Activated effector memory CD4-positive, alpha-beta T cell treated with Interleukin-2 at 50 U/mL for 16 hours (primary cell): ENCODE results near the gene BARHL1.
"Not testable (repeated sequence)": the region's sequence is repeated elsewhere in the genome, so short reads cannot be mapped to it uniquely, and the experiment has no call there.

ENCODE experiments used
- DNase-seq: peaks from one replicate; pipeline ENCODE4 v3.0.0-alpha.2; 2020

Gene BARHL1

DNA sequence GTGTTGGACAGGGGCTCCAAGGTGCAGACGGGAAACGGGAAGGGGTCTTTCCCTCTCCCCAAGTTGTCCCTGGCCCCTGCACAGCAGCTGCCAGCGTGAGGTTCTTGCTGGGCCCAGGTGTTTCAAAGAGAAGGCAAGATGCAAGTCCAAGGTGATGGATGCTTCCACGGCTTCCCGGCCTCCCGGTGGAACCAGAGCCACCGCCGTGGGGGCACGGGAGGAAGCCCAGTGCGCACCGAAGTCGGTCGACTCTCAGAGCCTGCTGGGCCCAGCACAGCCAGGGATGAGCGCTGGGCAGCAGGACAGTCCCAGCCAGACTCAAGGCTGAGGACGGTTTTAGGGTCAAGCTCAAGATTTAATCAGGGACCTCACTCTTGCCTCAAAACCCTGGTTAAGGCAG, 25.2 kb upstream of the BARHL1 start:
- DNase-seq = no peak

DNA sequence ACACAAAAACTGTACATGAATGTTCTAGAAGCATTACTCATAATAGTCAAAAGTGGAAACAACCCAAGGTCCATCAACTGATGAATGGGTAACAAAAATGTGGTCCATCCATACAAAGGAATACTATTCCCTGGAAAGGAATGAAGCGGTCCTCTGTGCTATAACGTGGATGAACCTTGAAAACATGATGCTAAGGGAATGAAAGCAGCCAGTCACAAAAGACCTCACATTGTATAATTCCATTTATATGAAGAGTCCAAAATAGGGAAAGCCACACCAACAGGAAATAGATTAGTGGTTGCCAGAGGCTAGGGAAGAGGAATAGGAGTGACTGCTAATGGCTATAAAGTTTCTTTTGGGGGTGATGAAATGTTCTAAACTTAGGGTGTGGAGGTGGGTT, 22.7 kb upstream of the BARHL1 start:
- DNase-seq = no peak

DNA sequence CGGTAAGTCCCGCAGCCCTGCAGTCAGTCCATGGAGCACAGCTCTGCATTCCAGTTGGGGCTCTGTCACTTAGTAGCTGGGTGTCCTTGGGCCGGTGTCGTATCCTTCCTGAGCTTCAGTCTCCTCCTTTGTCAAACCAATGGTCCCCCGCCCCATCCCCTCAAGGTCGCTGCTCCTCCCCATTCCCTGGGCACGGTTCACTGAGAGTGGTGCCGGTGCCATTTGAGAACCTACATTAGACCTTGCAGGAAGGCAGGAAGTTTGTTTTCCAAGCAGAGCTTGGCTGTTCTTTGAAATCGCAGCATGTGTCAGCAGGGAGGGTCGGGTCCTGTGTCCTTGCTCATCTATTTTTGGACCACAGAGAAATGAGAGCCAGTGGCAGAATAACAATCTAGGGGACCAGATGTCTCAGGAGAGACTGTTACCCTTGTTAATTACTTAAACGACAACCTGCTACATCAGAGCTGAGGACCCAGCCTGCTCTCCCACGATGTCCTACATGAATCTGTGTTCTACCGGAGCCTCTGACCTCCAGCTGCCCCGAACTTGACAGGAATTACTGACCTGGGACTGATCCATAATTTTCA, 21.7 kb upstream of the BARHL1 start:
- no peak for DNase-seq

DNA sequence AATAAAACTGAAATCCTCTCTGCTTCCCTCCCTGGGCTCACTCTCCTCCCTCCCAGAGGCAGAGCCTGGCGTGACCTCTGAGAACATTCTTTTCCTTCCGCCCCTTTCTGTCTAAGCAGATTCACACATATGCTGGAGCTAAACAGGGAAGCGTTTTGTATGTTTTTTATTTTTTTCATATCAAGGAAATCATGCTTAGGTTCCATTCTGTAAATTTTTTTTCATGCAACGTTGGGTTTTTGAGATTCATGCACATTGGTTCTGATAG, 20.2 kb upstream of the BARHL1 start:
- no peak for DNase-seq

DNA sequence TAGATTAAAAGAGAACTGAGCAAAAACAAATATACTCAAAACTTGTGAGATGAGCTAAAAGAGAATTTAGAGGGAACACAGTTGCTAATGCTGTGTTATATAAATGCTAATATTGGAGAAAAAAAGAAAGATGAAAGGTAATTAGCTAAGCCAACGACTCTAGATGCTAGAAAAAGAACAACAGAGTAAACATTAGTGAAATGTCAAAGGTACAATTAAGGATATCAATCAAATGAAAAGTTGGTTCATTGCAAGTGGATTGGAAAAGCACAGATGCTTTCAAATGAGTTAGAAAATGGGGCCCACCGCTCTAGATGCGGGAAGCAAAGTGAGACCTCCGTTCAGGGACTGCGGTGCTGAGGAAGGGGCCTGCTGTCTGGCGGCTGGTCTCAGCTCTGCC, 17.9 kb upstream of the BARHL1 start:
- no peak for DNase-seq

DNA sequence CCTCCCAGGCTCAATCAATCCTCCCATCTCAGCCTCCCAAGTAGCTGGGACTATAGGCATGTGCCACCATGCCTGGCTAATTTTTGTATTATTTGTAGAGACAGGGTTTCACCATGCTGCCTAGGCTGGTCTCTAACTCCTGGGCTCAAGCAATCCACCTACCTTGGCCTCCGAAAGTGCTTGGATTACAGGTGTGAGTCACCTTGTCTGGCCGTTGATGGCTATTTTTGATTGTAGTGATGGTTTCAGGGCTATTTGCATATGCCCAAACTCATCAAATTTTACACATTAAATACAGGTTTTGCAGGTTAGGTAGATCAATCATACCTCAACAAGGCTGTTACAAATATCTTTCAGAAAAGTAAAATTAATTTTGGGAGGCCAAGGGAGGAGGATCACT, 13.6 kb upstream of the BARHL1 start:
- not testable (repeated sequence) for DNase-seq

DNA sequence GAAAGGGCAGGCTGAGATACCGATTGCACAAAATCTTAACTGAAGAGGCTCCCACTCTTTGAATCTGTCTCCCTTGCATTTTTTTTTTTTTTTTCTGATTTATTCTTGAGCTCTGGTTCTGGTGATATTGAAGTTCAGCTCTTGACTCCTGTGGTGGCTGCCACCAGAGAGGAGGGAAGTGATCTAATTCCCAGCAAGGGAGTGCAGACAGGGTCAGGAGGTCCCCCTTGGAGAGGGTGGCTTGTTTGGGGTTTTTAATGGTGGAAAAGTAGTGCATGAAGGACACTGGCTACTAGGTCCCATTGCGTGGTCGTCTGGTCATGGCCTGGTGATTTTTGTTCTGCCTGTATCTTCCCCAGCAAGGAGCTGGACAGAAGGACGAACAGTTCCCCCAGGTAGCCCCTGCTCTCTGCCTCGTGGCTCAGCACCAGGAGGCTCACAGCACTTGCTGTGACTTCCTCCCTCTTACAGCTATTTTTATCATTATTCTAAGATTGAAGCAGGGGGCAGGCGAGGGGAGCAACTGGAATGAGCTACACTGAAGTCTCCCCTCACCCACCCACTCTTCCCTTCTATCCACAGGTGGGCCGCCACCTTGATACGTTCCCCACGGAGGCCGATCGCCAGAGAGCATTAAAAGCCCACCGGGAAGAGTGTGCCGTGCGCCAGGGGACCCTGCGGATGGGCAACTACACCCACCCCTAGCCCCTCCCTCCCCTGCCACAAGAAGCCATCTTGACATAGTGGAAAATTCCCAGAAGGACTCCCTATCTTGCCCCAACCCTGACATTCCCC, 10.4 kb upstream of the BARHL1 start:
- no peak for DNase-seq

DNA sequence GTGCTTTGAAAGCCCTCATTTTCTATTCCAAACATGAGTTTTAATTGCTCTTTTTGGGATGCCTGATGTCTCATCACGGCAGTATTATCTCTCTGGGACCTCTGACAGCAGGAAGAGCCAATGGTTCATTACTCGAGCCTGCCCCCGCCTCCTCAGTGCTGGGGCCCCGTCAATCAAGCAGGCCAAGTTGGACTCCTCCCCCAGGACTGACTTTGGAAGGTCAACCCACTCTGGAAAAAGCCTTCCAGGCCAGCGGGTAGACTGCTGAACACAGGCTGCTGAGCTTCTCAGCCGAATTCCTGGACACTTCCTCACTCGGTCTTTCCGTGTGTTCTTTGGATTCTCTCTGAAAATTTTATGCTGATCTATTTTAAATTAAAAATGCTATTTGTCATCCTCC, 9.5 kb upstream of the BARHL1 start:
- DNase-seq = no peak

DNA sequence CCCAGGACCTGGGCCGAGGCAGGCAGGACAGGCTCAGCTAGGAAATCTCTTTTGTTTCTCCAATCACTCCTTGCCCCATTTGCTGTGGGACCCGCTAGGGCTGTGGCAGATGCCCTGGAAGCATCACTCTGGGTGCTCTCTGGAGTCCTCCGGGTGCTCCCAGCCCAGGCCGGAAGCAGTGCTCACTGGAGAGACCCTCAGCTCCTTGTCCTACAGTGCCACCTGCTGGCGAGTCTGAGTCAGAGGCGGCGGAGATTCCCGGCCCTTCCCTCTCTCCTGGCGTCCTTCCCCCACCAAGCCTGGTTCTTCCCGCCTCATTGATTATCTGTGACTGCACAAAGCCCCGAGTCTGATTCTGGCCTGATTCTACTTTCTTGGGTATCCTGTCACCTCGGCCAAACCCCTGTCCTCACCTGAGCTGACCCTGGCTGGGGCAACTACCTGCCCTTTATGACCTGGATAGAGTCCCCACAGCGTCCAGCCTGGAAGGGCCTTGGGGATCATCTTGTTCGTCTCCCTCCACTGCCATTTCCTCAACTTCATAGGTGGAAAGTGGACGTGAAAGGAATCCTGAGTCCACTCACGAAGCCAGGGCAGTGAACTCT, 7.3 kb upstream of the BARHL1 start:
- DNase-seq = peak; percentile 15

DNA sequence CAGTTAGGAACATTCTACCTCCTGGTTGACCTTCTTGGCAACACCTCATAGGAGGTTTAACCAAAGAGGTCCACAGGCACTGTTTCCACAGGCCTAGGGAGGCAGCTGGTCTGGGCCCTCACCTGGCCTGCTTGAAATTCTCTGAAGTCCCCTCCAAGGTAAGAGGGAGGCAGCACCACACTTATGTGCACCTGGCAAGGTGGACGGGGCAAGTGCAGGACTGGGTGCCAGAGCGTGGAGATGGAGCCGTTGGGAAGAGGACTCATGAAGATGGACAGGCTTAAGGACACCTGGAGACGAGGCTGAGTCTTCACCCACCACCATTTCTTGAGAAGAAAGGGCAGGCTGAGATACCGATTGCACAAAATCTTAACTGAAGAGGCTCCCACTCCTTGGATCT, 6.6 kb upstream of the BARHL1 start:
- DNase-seq = no peak

DNA sequence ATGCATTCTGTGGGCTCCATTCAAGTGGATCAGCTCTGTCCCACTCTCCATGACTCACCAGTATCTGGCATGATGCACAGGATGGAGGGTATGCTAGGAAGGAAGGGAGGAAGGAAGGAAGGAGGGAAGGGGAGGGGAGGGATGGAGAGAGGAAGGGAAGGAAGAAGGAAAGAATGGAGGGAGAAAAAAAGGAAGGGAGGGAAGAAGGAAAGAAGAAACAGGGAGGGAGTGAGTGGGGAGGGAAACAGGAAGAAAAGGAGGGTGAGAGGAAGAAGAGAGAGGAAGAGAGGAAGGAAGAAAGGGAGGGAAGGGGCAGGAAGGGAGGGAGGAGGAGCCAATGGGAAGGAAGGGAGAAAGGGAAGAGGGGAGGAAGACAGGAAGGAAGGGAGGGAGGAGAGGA, 5.3 kb upstream of the BARHL1 start:
- no peak for DNase-seq

DNA sequence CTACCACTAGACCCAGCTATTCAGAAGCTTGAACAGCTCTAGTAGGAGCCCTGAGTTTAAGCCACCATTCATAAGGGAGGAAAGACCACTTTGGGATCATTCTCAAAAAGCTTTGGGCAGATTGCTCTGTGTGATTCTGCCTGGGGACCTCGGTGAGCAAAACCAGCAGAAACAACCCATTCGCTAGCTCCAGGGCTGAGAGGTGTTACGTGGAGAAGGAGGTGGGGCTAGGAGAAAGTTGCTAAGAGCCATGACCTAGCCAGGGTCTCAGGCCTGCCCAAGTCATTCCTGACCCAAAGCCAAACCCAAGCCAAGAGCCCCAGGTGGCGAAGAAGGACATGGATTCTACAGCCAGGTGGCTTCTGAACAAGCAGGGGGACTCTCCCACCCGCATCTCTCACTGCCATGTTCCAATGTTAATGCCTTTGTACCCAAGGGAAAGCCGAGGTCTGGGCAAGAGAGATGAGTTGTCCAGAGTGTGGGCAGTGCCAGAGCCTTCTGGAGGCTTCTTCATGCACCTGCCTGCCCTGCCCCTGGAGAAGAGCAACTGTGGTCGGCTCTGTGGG, 4.0 kb upstream of the BARHL1 start:
- no peak for DNase-seq

DNA sequence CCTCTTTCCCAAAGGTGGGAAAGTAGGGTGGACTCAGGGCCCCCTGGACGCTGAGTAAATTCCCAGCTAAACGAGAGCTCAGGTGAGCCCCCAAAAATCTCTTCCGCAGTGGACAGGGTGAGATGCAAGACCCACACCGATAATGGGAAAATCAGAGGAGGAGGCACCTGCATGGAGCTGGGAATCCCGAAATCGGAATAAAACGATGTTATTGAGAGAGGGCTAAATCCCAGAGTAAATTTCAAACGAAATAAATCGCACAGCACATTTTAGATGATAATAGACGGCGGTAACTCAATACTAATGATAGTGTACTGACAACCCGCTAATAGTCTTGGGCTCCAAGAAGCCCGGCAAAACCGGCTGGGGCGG, 3.0 kb upstream of the BARHL1 start:
- DNase-seq = no peak

DNA sequence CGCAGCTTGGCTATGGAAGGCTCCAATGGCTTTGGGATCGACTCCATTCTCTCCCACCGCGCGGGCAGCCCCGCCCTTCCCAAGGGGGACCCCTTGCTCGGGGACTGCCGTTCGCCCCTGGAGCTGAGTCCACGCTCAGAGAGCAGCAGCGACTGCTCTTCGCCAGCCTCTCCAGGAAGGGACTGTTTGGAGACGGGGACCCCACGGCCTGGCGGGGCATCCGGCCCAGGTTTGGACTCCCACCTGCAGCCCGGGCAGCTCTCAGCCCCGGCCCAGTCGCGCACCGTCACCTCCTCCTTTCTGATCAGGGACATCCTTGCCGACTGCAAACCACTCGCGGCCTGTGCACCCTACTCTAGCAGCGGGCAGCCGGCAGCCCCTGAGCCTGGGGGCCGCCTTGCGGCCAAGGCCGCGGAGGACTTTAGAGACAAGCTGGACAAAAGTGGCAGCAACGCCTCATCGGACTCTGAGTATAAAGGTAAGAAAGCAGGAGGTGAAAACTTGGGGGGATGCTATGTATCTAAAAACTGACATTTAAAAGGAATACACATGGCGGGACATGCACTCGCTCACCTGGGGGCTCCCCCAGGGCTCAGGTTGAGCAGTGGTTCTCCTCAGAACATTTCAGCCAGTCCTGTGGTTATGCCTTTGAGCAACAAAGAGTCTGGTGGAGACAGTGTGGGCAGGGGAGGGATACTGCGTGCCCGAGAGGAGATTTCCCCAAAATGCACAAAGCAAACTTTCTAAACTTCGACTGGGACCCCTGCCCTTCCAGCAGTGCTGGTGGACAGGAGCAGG, 579 bp downstream of the BARHL1 start:
- DNase-seq = no peak

DNA sequence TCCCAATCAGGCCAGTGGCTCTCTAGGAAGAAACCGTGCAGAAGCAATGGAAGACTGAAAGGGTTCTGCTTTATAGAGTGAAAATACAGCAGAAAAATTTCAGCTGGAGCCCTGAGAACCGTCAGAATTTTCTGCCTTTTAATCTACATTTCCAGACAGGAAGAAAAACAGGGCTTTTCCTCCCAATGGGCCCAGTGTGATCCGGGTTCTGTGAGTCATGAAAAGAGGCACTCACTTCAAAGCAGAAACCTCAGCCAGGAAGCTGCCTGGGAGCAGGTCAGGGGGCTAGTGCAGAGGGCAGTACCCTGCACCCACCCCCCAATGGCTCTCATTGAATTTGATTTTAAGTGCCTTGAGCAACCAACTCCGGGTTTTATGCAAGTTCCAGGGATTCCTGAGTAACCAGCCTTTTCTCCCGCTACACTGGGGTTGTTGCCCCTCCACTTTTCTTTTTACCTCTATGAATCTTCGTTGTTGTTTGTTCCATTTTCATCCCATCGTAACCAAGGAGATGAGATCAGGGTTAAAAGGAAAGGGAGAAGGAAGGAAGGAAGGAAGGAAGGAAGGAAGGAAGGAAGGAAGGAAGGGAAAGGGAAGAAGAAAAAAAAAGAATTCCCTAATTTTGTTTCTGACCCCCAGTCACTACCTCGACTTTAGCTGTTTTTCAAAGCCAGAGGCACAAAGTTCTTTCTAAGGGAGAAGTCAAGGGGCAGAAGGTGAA, 1.3 kb downstream of the BARHL1 start:
- no peak for DNase-seq

DNA sequence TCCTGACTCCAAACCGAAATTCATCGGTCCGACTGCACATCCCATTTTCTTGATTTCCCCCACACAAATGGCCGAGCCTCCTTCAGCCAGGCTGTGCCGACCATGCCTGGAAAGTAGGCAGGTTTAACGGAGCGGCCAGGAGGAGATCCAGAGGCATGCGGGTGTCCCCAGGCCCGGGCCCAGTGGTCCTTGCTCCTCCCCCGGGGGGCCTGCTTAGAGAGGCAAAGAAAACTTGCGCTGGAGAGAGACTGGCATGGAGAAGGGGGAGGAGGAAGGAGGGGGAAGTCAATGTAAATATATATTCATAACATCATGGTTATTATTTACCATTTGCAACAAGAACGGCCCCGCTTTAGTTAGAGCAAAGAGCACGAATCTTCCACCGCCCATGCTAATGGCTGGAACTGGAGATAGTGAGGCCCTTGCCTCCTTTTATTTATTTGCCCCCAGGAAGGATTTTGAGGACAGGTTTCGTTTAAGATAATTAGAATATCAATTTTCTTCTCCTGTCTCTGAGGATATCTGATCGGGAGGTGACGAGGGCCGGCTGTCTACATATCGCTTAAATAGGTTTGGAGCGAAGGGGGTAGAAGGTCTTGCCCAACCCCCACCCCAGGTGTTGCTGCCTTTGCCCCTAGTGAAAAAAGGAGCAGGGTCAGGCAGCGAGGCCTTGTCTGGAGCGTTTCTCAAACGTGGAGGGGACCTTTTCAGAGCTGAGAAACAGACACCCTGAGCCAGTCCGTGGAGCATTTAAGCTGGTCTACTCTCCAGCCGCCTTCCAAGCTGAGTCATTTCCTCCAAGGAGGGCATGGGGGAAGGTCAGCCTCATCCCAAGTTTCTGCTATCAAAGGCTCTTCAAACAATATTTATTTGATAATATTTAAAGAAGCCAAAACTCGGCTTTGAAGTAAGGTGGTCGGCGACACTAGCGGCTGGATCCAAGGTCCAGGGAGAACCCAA, 2.5 kb downstream of the BARHL1 start:
- no peak for DNase-seq

DNA sequence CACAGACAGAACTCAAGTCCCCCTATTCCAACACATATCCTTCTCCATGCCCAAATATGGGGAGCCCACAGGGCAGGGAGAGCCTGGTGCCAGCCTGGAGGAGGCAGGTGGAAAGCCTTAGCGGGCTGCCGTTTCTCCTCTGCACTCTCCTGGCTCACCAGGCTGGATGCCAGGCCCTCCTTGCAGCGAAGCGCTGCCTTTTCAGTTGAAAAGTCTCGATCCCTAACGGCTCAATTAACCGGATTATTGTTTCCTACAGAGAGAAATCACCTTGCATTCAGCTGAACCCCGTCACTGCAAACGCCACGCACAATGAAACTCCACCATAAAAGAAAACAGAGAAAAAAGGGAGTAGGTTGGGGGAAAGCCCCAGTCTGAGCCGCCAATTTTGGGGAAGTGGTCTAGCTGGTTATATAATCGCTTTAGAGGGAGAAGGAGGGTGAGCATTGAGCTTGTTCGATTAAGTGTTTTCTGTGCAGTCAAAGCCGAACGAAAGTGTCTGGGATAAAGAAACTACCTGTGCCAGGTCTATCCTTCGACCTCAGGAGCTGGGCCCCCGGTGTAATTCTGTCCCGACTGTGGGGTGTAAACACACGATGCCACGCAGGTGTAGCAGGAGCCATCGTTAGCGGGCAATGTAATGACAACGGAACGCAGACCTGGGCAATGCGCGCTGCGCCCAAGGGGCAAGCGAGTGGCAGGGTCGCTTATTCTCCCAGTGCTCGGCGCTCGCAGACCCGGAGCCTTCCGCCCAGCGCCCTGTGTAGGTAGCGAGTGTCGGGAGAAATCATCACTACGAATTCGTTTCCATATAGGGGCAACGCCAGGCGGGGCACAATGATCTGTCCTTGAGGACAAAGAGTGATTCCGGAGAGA, 3.8 kb downstream of the BARHL1 start:
- DNase-seq = no peak

DNA sequence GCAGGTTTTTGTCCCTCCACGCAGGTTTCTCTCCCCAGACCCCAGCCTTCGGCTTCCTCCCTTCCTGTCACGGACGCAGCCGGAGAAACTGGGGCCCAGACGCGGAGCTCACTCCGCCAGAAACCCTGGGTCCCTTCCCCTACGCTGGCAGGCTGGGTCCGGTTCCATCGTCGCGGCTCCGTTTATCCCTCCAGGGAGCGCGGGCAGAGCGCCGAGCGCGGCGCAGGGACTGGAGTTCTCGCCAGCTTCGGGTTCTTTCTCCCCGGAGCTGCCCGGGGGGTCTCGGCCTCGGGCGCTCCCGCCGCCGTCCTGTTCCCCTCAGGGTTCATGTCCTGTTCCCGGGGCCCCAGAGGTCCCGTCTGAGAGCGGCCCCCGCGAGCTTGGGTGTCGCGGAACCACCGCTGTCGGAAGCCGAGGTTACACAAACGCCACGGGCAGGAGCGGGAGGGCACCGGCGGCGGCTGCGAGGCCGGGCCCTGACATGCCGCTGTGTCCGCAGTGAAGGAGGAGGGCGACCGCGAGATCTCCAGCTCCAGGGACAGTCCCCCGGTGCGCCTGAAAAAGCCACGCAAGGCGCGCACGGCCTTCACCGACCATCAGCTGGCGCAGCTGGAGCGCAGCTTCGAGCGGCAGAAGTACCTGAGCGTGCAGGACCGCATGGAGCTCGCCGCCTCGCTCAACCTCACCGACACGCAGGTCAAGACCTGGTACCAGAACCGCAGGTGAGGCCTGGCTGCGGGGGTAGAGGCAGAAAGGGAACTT, 4.6 kb downstream of the BARHL1 start:
- DNase-seq = no peak

DNA sequence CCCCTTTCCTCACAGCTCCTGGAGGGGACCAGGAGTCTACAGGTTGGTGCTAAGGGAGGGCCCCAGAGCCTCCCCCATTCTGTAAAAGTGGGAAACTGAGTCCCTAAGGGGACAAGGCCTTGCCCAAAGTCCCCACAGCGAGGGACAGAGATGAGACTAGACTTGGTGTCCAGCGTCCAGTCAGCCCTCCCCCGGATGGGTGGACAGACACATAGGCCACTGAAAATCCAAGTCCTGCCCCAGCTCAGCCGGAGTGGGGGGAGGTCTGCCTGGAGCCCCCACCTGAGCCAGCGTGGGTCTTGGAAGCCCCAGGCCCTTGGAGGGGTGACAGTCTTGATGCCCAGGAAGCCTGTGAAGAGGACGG, 5.2 kb downstream of the BARHL1 start:
- DNase-seq = no peak

DNA sequence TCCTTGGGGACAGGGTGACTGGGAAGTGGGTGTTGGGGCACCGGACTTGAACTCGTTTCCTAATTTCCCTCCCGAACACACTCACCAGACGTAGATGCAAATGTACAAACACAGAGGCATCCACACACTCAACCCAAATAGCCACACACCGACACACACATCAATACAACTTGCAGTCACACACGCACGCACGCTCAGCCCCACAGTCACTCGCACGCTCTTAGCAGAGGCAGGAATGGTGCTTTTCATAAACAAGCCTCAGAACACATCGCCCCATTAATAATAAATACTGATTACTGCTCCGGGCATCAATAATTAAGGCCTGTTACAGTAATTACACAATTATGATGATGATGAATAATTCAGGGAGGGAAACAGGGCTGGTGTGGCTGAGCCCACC, 5.7 kb downstream of the BARHL1 start:
- DNase-seq = no peak
